ENCODE data around the gene FCRL1.

GRCh38 chr1:157774412-157774811 is 45.5 kb downstream of the FCRL1 start:
- TF ChIP-seq, protein P1, sequence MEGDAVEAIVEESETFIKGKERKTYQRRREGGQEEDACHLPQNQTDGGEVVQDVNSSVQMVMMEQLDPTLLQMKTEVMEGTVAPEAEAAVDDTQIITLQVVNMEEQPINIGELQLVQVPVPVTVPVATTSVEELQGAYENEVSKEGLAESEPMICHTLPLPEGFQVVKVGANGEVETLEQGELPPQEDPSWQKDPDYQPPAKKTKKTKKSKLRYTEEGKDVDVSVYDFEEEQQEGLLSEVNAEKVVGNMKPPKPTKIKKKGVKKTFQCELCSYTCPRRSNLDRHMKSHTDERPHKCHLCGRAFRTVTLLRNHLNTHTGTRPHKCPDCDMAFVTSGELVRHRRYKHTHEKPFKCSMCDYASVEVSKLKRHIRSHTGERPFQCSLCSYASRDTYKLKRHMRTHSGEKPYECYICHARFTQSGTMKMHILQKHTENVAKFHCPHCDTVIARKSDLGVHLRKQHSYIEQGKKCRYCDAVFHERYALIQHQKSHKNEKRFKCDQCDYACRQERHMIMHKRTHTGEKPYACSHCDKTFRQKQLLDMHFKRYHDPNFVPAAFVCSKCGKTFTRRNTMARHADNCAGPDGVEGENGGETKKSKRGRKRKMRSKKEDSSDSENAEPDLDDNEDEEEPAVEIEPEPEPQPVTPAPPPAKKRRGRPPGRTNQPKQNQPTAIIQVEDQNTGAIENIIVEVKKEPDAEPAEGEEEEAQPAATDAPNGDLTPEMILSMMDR (IDR thresholded peaks at IDR 0.05) = no peak
- TF ChIP-seq POLR2A (IDR thresholded peaks at IDR 0.05) (no peak), EP300 (IDR thresholded peaks at IDR 0.05; ENCODE audit: low read depth) (no peak), POLR2AphosphoS5 (IDR thresholded peaks at IDR 0.05) (no peak)
